Subcutaneous adipose tissue (tissue), 4 donors: ENCODE data around the gene PABPN1. TPM values are rescaled to one million over a fixed set of nuclear protein-coding genes. Genes with fewer than 3 reads are reported as not detected.

ENCODE experiments used
- total RNA-seq, 4 donors: library from RNA; depleted of rRNA; stranded (reverse); fragments of >200 nt; gene quantifications; one replicate each; pipeline ENCODE4 v1.1.0, GENCODE V29; 2016
- TF ChIP-seq, protein P1 (sequence below): fragments of 450-650 bp; IDR thresholded peaks from one replicate; pipeline ENCODE4 v1.5.1; 2016; ENCODE audit warnings: low read depth, mild to moderate bottlenecking, control low read depth, antibody characterized with exemption, moderate library complexity

PABPN1 gene
- total RNA-seq, 4 donors from 2014 or later, result 31.8 to 56.1 (median 42.5) TPM

- TF ChIP-seq, protein P1, sequence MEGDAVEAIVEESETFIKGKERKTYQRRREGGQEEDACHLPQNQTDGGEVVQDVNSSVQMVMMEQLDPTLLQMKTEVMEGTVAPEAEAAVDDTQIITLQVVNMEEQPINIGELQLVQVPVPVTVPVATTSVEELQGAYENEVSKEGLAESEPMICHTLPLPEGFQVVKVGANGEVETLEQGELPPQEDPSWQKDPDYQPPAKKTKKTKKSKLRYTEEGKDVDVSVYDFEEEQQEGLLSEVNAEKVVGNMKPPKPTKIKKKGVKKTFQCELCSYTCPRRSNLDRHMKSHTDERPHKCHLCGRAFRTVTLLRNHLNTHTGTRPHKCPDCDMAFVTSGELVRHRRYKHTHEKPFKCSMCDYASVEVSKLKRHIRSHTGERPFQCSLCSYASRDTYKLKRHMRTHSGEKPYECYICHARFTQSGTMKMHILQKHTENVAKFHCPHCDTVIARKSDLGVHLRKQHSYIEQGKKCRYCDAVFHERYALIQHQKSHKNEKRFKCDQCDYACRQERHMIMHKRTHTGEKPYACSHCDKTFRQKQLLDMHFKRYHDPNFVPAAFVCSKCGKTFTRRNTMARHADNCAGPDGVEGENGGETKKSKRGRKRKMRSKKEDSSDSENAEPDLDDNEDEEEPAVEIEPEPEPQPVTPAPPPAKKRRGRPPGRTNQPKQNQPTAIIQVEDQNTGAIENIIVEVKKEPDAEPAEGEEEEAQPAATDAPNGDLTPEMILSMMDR, result no peak
These were observed 21.9 kb upstream of the PABPN1 start for GRCh38 chr14:23299211-23299957.

GRCh38 chr14:23299986-23300686, 21.1 kb upstream of the PABPN1 start:
- TF ChIP-seq, protein P1, result no peak

GRCh38 chr14:23300687-23301223, 20.5 kb upstream of the PABPN1 start:
- TF ChIP-seq, protein P1, result no peak

GRCh38 chr14:23301288-23301968, 19.8 kb upstream of the PABPN1 start:
- TF ChIP-seq, protein P1, result no peak

DNA sequence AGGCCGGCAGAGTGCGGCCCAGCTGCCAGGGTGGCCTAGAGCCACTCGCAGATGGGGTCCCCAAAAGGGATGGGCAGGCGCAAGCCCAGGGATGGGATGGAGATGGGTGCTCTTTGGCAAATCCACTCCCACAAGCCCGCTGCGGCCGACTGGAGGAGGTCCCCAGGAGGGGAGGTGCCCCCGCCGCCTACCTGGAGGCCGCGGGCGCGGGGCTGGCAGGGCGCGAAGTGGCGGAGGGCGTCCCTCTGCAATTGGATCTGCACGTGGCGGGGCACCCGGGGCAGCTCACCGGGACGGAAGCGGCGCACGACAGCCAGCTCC, 19.3 kb upstream of the PABPN1 start:
- TF ChIP-seq, protein P1, result no peak

DNA sequence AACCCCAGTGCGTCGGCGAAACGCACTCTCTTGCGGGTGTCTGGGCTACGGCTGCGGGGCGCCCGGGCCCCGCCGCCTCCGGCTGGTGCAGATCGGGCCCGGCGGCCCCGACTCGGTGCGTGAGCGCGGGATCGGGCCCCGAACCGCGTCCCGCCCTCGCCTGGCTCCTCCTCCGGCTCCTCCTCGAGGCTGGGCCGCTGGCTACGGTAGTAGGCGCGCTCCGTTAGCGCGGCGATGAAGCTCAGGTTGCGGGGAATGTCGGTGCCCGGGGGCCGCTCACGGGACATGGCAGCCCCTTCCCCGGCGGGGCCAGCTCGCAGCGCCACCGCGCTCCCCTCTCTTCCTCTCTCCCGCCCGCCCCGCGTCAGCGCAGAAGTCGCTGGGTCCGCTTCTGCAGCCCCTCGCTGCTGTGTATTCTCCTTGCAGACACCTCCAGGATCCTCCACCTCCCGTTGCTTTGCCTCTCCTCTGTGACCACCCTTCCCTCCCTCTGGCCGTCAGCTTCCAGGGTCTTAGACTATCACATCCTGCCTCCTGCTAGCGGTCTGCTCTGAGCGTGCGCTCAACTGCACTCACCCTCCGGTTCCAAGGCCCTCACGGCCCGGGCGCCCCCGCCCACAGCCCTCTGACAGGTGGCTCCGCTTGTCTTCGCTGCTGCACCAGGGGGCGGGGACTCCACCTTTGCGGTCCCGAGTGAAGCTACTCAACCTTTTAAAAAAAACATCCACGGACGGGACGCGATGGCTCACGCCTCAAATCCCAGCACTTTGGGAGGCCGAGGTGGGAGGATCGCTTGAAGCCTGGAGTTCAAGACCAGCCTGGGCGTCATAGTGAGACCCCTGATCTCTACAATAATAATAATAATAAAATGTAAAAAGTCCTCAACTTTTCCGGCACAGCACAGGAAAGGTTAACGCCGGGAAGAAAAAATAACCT, 18.7 kb upstream of the PABPN1 start, which contains the start of gene PPP1R3E:
PPP1R3E (minus strand) TSS at position 570 of the 936 bp plus-strand sequence; CDS start at position 287, 283 bp downstream.
- TF ChIP-seq, protein P1, result no peak
